ENCODE results near the gene GTPBP6. TPM values are rescaled to one million over a fixed set of nuclear protein-coding genes. Genes with fewer than 3 reads are reported as not detected.

Gene GTPBP6
- total and polyA plus RNA-seq, 12 donors, result 5.3 to 57.1 (median 38.1) TPM

- DNase-seq, result no peak
- H3K4me3 ChIP-seq, result no peak overlapping the region
- WGBS, 4 donors, result 95 to 97% (median 96%) methylated on average over 26 to 37 of the region's 37 CpGs
Measured at GRCh38 chrX:363621-364375, 45.2 kb upstream of the GTPBP6 start.

GRCh38 chrX:362937-363620, 44.5 kb upstream of the GTPBP6 start:
- Histone ChIP-seq H3K9me3 (replicated peaks in 1 of 3) (peaks cover 0 to 5% (median 0%) of the 10 kb centered on the region in 3 donors), H3K27ac (no peak overlapping the region), H3K4me1 (replicated peaks in 1 of 2) (no peaks in the 10 kb centered on the region), H3K36me3 (replicated peaks in 1 of 2) (no peaks in the 10 kb centered on the region), H3K27me3 (no peaks in the 10 kb centered on the region), H3K4me3 (no peak overlapping the region)
- DNase-seq, result no peak
- 76 to 81% (median 81%) methylated on average over 32 to 38 of the region's 38 CpGs for WGBS, 4 donors
- TF ChIP-seq POLR2A (IDR thresholded peaks at IDR 0.05) (no peak), CTCF (IDR thresholded peaks at IDR 0.05) (no peak)
- intact Hi-C loops (cut with DNase I), result no loop called here

More at GRCh38 chrX:363621-364375, 45.2 kb upstream of the GTPBP6 start:
- no peaks in the 10 kb centered on the region for H3K4me1 ChIP-seq (replicated peaks in 1 of 2)
- intact Hi-C loops (cut with DNase I), result no loop called here
- peaks cover 0 to 5% (median 0%) of the 10 kb centered on the region in 3 donors for H3K9me3 ChIP-seq (replicated peaks in 1 of 3)
- H3K36me3 ChIP-seq (replicated peaks in 1 of 2), result no peaks in the 10 kb centered on the region
- no peak overlapping the region for H3K27ac ChIP-seq
- no peaks in the 10 kb centered on the region for H3K27me3 ChIP-seq
- TF ChIP-seq POLR2A (IDR thresholded peaks at IDR 0.05) (no peak), CTCF (IDR thresholded peaks at IDR 0.05) (no peak)

GRCh38 chrX:362351-362750, 43.8 kb upstream of the GTPBP6 start:
- intact Hi-C loops (cut with DNase I), result no loop called here
- no peak overlapping the region for H3K4me3 ChIP-seq
- DNase-seq, result no peak
- H3K27ac ChIP-seq, result no peak overlapping the region
- H3K9me3 ChIP-seq (replicated peaks in 1 of 3), result peaks cover 0 to 5% (median 0%) of the 10 kb centered on the region in 3 donors
- no peaks in the 10 kb centered on the region for H3K36me3 ChIP-seq (replicated peaks in 1 of 2)
- H3K27me3 ChIP-seq, result no peaks in the 10 kb centered on the region
- 93 to 96% (median 95%) methylated on average over 13 of the region's 13 CpGs for WGBS, 4 donors
- TF ChIP-seq POLR2A (IDR thresholded peaks at IDR 0.05) (no peak), CTCF (IDR thresholded peaks at IDR 0.05) (no peak)
- no peaks in the 10 kb centered on the region for H3K4me1 ChIP-seq (replicated peaks in 1 of 2)

- Histone ChIP-seq H3K36me3 (replicated peaks in 1 of 2) (no peaks in the 10 kb centered on the region), H3K4me1 (replicated peaks in 1 of 2) (no peaks in the 10 kb centered on the region), H3K27ac (no peak overlapping the region), H3K27me3 (no peaks in the 10 kb centered on the region), H3K9me3 (replicated peaks in 1 of 3) (peaks cover 0 to 5% (median 0%) of the 10 kb centered on the region in 3 donors), H3K4me3 (no peak overlapping the region)
- no peak for DNase-seq
- TF ChIP-seq CTCF (IDR thresholded peaks at IDR 0.05) (no peak), POLR2A (IDR thresholded peaks at IDR 0.05) (no peak)
- intact Hi-C loops (cut with DNase I), result no loop called here
- WGBS, 4 donors, result 95 to 98% (median 97%) methylated on average over 42 to 54 of the region's 54 CpGs
Measured at GRCh38 chrX:361231-362145, 42.9 kb upstream of the GTPBP6 start.

All from adrenal gland (tissue), 12 donors.